ENCODE results near the gene WWC2. TPM values are rescaled to one million over a fixed set of nuclear protein-coding genes. Genes with fewer than 3 reads are reported as not detected.
A peak's percentile ranks its signal among the peaks of the same experiment; 100 is the strongest.

WWC2 gene
- total RNA-seq, 1 donor from 2014 or later, result 26.0 TPM

DNA sequence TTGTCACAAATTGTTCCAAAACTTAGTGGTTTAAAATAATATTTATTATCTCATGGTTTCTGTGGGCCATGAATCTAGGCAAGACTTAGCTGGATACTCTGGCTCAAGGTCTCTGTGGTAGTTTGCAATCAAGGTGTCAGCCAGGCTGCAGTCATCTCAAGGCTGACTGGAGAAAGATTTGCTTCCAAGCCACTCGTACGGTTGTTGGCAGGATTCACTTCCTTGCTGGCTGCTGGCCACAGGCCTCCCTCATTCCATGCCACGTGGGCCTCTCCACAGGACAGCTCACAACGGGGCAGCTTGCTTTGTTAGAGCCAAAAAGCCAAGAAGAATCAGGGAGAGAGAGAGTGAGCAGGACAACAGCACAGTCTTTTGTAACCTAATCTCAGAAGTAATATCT, 101.4 kb downstream of the WWC2 start:
- DNase-seq (ENCODE audit: low read depth in 2 of 2), result peak; percentile 65 to 94

DNA sequence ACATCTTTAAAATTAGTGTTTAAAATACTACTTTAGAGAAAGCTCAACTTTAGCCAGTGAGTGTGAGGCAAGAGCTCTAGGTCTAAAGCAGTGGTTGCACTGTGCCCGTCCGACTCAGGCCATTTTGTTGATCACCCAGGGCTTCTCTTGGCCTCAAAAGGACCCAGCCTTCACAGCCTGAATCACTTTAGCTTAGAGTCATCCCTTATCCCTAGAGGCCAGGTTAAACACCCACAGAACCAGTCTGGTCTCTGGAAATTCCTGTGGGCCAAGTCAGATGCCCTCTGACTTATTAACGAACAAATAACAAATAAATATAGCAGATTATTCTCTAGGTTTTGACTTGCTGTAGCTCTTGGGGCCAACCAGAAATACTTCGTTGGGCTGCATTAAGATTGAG, 102.3 kb downstream of the WWC2 start:
- DNase-seq (ENCODE audit: low read depth in 2 of 2), result peak in 1 of 2 donors; percentile 23

- no peak for DNase-seq (ENCODE audit: low read depth in 2 of 2)
Observed at GRCh38 chr4:183202523-183202922, 103.5 kb downstream of the WWC2 start.

DNA sequence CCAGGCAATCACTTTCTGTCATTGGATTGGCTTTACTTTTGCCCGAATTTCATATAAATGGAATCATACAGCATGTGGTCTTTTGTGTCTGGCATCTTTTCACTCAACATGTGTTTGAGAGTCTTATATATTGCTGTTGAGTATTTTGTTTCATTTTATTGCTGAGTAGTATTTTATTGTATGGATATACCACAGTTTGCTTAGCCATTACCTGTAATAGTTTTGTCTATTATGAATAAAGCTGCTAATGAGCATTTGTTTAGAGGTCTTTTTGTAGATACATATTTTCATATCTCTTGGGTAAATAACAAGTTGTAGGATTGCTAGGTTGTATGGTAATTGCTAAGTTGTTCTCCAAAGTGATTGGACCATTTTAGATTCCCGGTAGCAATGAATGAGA, 105.7 kb downstream of the WWC2 start:
- no peak for DNase-seq (ENCODE audit: low read depth in 2 of 2)

GRCh38 chr4:183205193-183205592, 106.1 kb downstream of the WWC2 start:
- DNase-seq (ENCODE audit: low read depth in 2 of 2), result no peak

DNA sequence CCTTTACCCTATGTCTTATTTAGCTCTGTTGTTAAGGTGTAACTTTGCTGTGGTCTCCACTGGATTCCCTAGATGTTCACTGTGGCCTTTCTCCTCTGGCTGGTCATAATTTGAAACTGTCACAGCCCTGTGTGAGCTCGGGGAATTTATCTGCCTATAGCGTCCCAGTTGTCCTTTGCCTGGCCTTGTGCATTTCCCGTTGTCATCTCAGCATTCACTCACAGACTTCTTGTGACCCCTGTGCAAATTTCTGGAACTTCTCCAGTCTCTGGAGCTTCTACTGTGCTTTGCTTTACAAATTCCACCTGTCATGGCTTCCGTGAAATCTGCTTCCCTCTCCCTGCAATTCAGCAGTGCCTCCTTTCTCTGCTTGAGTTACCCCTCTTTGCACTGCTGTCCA, 106.7 kb downstream of the WWC2 start:
- peak in 1 of 2 donors; percentile 17 for DNase-seq (ENCODE audit: low read depth in 2 of 2)

DNA sequence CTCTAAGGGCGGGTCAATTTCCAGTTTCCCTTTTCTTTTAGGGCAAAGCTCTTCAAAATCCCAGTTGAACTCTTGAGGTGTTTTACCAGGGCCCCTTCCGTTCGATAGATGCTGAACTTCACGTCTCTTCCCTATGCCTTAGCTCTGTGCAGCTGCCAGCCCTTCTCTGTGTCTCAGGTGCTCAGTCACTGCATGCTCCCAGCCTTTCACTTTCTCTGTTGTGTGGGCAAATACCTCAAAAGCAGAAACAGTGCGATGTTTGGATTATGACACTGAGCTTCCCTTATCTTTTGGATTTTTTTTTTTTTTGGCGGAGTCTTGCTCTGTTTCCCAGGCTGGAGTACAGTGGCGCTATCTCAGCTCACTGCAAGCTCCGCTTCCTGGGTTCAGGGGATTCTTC, 112.5 kb downstream of the WWC2 start:
- DNase-seq (ENCODE audit: low read depth in 2 of 2), result no peak

- DNase-seq (ENCODE audit: low read depth in 2 of 2), result no peak
Observed at GRCh38 chr4:183213996-183214395, 114.9 kb downstream of the WWC2 start.

- DNase-seq (ENCODE audit: low read depth in 2 of 2), result no peak
Observed at GRCh38 chr4:183214912-183215488, 115.9 kb downstream of the WWC2 start.

DNA sequence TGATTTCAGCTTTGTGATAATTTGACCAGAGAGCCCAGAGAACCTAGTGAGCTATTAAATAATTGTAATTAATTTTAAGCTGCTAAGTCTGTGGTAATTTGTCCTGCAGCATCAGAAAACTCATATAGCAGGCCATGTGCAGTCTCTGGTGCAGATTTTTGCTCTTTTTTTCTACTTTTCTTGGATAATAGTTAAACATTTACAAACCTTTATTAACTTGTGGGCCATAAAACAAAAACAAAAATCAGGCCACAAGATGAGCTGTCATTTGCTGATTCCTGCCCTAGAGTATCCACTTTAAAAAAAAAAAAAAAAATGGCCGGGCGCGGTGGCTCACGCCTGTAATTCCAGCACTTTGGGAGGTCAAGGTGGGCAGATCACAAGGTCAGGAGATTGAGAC, 121.2 kb downstream of the WWC2 start:
- no peak for DNase-seq (ENCODE audit: low read depth in 2 of 2)

- no peak for DNase-seq (ENCODE audit: low read depth in 2 of 2)
Observed at GRCh38 chr4:183223053-183223452, 124.0 kb downstream of the WWC2 start.

DNA sequence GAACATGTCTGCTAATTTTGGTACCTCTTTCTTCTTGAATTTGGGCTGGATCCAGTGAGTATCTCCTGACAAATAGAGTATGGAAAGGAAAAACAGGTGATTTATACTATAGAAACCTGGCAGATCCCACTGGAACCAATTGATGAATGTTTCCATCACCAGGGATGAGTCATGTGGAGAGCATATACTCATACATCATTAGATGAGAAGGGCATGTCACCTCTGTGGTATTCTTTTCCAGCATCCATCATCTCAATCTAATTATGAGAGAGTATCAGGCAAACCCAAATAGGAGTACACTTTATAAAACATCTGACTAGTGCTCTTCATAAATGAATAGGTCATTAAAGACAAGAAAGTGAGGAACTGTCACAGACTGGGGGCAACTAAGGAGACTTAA, 130.3 kb downstream of the WWC2 start:
- peak in 1 of 2 donors; percentile 21 for DNase-seq (ENCODE audit: low read depth in 2 of 2)

- DNase-seq (ENCODE audit: low read depth in 2 of 2), result no peak
Observed at GRCh38 chr4:183240581-183241321, 141.7 kb downstream of the WWC2 start.

- DNase-seq (ENCODE audit: low read depth in 2 of 2), result peak in 1 of 2 donors; percentile 79
Observed at GRCh38 chr4:183241322-183241640, 142.2 kb downstream of the WWC2 start.

DNA sequence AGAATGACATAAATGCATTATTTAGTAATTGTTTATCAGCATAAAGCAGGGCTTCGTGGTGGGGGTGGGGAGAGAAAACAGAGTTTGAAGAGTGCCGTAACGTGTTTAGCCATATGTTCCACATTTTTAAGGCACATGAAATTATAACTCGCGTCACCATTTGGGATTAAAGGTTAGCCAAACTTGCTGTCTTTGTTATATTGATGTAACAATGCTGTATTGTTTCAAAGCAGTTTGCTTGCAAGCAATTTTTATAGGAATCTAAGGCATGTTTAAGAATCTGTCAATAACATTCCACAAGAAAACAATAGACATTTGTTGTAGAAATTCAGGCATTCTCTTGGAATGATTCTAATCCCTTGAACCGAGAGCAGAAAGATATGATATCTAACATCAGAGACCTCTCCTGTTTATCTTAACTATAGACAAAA, 142.7 kb downstream of the WWC2 start:
- DNase-seq (ENCODE audit: low read depth in 2 of 2), result no peak

DNA sequence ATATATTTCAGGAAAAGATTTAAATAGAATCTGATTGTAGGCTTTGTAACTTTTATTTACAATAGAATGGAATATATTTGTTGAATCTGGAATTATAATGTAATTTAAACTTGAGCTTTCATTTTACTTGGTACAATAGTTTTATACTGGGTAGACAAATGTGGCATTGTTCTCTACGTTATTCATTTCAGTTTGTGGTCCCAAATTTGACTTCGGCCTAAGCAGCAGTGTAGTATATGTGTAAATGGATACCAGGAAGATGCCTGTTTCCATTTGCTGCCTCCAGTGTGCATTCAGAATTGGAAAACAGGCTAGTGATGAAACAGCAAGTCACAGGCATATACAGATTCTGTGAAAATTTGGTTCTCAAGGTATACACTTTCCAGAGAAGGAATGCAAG, 143.2 kb downstream of the WWC2 start:
- no peak for DNase-seq (ENCODE audit: low read depth in 2 of 2)

GRCh38 chr4:183244019-183244418, 145.0 kb downstream of the WWC2 start:
- no peak for DNase-seq (ENCODE audit: low read depth in 2 of 2)

GRCh38 chr4:183244506-183244905, 145.4 kb downstream of the WWC2 start:
- DNase-seq (ENCODE audit: low read depth in 2 of 2), result no peak

GRCh38 chr4:183248201-183248600, 149.1 kb downstream of the WWC2 start:
- no peak for DNase-seq (ENCODE audit: low read depth in 2 of 2)

DNA sequence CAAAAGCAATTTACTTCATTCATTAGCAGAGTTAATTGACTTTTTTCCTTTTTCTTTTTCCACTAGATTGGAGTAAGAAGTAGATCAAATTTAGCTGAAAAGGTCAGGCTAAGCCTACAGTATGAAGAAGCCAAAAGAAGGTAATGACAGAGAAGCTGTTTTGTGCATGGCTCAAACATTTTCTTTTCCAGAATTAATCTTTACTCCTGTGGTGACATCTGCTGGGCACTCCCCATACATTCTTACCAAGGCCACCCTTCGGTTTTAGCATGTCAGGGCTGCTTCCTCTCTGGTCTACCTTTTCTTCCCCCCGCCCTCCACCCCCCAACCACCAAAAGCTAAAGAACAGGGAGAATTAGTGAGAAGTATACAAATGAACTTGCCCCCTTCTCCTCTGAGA, 150.8 kb downstream of the WWC2 start:
- DNase-seq (ENCODE audit: low read depth in 2 of 2), result peak; percentile 55 to 69

GRCh38 chr4:183250831-183251230, 151.8 kb downstream of the WWC2 start:
- no peak for DNase-seq (ENCODE audit: low read depth in 2 of 2)

DNA sequence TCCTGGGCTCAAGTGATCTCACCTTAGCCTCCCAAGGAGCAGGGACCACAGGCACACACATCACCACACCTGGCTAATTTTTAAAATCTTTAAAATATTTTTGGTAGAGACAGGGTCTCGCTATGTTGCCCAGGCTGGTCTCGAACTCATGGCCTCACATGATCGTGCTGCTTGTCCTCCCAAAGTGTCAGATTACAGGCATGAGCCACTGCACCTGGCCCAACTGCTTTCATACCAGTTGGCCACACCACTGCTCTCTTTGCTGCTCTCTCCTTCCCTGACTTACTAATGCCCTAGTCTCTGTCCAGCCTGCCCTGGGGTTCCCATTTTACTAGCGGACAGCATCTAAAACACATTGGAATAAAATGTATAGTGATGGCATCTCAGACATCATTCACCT, 153.9 kb downstream of the WWC2 start:
- no peak for DNase-seq (ENCODE audit: low read depth in 2 of 2)

GRCh38 chr4:183253451-183253850, 154.4 kb downstream of the WWC2 start:
- DNase-seq (ENCODE audit: low read depth in 2 of 2), result no peak

DNA sequence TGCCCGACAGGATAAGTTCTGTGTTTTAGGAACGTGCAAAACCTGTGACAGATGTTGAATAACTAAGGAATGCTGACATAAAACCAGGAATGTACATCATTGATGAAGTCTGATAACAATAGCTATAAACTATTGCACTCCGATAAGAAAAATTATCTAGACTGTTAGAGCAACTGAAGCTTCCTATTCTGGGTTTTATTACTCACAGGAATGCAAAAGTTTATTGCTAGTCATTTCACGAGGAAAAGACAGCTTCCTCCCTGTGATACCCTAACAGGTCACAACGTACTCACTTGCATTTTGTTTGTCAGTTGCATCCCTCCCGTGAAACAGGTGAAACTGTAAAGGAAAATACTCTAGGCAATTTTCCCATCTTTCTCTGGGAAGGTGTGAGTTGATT, 155.1 kb downstream of the WWC2 start:
- DNase-seq (ENCODE audit: low read depth in 2 of 2), result no peak
